Measurements from ENCODE around the gene PPP1R2C.

Gene PPP1R2C

DNA sequence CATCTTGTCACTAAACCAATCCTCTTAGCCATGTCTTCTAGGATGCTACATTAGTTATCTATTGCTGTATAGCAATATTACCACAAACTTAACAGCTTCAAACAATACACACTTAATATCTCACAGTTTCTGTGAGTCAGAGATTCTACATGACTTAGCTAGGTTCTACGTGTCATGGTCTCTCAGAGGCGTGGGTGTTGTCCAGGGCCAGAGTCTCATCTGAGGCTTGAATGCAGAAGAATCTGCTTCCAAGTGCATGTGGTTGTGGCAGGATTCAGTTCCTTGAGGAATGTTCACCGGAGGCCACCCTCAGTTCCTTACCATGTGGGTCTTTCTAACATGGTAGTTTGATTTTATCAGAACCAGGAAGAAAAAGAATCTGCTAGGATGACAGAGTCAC, 26.4 kb downstream of the PPP1R2C start:
- H3K4me3 Mint-ChIP-seq, result no peak overlapping the region
- peaks cover 20% of the 10 kb centered on the region for H3K36me3 Mint-ChIP-seq (ENCODE audit: low read depth)
- no peak for DNase-seq
- peaks cover 31% of the 10 kb centered on the region for H3K9me3 Mint-ChIP-seq
- no peak overlapping the region for H3K27ac Mint-ChIP-seq
- TF ChIP-seq, protein P1, sequence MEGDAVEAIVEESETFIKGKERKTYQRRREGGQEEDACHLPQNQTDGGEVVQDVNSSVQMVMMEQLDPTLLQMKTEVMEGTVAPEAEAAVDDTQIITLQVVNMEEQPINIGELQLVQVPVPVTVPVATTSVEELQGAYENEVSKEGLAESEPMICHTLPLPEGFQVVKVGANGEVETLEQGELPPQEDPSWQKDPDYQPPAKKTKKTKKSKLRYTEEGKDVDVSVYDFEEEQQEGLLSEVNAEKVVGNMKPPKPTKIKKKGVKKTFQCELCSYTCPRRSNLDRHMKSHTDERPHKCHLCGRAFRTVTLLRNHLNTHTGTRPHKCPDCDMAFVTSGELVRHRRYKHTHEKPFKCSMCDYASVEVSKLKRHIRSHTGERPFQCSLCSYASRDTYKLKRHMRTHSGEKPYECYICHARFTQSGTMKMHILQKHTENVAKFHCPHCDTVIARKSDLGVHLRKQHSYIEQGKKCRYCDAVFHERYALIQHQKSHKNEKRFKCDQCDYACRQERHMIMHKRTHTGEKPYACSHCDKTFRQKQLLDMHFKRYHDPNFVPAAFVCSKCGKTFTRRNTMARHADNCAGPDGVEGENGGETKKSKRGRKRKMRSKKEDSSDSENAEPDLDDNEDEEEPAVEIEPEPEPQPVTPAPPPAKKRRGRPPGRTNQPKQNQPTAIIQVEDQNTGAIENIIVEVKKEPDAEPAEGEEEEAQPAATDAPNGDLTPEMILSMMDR (IDR thresholded peaks at IDR 0.05), result no peak
- H3K4me1 Mint-ChIP-seq, result peaks cover 63% of the 10 kb centered on the region
- peaks cover 3% of the 10 kb centered on the region for H3K27me3 Mint-ChIP-seq (ENCODE audit: low read depth, poor library complexity)

DNA sequence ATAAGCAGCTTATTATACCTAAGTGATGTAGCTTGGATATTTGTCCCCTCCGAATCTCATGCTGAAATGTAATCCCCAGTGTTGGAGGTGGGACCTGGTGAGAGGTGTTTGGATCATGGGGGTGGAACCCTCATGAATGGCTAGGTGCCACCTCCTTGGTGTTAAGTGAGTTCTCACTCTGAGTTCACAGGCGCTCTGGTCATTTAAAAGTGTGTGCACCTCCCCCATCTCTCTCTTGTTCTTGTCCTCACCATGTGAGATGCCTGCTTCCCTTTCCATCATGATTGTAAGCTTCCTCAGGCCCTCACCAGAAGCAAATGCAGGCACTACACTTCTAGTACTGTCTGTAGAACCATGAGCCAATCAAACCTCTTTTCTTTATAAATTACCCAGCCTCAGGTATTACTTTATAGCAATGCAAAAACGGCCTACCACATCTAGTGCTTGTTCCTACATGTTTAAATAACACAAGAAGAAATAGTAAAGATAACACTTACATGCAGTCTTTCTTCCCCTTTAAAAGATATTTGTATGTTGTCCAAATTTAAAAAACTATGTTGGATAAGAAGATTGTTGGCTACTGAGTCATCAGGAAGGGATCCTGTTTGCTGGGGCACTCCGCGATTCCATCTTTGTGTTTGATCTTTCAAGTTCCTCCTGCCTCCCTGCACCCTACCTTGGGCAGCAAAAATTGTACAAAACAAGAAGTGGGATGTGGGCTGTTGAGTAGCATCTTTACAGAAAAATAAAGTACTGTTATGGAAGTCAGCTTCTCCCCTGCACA, 29.7 kb downstream of the PPP1R2C start:
- DNase-seq, result no peak
- TF ChIP-seq, protein P1 (IDR thresholded peaks at IDR 0.05), result no peak
- Mint-ChIP-seq H3K9me3 (peaks cover 24% of the 10 kb centered on the region), H3K27ac (no peak overlapping the region), H3K27me3 (ENCODE audit: low read depth, poor library complexity) (peaks cover 3% of the 10 kb centered on the region), H3K4me1 (peaks cover 34% of the 10 kb centered on the region), H3K4me3 (no peak overlapping the region), H3K36me3 (ENCODE audit: low read depth) (peaks cover 13% of the 10 kb centered on the region)

DNA sequence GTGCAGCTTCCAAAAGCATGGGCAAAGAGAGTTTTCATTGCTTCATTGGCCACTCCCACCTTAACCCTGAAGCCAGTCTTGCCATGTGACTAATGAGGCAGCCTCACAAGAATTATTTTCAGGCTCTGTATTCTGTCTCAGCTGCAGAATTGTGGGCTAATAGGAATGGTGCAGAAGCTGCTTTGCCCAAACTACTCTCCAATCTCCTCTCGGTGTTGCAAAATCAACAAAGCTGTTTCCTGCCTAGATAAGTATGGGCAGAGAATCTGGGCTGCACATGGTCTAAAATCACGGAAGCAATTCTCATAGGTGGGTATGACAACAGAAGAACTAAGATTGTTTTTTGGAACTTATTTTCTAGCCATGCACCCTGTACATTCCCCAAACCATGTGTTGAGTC, 31.4 kb downstream of the PPP1R2C start:
- peaks cover 18% of the 10 kb centered on the region for H3K4me1 Mint-ChIP-seq
- H3K36me3 Mint-ChIP-seq (ENCODE audit: low read depth), result peaks cover 7% of the 10 kb centered on the region
- no peak overlapping the region for H3K27ac Mint-ChIP-seq
- no peak for DNase-seq
- peaks cover 3% of the 10 kb centered on the region for H3K27me3 Mint-ChIP-seq (ENCODE audit: low read depth, poor library complexity)
- TF ChIP-seq, protein P1 (IDR thresholded peaks at IDR 0.05), result no peak
- H3K4me3 Mint-ChIP-seq, result no peak overlapping the region
- H3K9me3 Mint-ChIP-seq, result peaks cover 13% of the 10 kb centered on the region

DNA sequence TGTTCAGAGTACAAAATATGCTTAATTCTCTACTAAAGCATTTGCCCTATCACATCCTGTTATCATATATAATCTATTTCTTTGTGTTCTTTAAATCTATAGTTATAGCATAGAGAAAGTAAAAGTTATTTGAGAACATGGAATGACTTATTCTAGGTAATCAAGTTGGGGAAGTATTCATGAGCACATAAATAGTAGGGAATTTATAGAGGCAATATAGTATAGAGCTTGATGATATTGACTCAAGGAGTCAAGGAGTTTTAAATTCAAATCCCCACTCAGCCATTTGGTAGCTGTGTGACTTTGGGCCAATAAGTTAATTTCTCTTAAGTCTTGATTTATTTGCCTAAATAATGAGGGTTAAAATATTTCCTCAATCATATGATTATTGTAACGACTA, 37.5 kb downstream of the PPP1R2C start:
- H3K4me3 Mint-ChIP-seq, result no peak overlapping the region
- no peaks in the 10 kb centered on the region for H3K4me1 Mint-ChIP-seq
- DNase-seq, result no peak
- TF ChIP-seq, protein P1 (IDR thresholded peaks at IDR 0.05), result no peak
- no peaks in the 10 kb centered on the region for H3K9me3 Mint-ChIP-seq
- H3K27me3 Mint-ChIP-seq (ENCODE audit: low read depth, poor library complexity), result no peaks in the 10 kb centered on the region
- no peak overlapping the region for H3K27ac Mint-ChIP-seq
- no peaks in the 10 kb centered on the region for H3K36me3 Mint-ChIP-seq (ENCODE audit: low read depth)

DNA sequence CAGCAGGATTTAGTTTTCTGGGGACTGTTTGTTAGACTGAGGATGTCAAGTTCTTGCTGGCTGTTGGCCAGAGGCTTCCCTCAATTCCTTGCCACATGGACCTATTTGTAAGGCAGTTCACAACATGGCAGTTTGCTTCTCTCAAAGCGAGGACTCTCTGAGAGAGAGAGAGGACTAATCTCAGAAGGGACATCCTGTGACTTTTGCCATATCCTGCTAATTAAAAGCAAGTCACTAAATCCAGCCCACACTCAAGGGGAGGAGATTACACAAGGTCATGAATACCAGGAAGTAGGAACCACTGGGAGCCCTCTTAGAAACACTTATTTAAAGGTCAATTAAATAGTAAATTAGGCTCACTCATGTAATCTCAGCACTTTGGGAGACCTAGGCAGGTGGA, 38.2 kb downstream of the PPP1R2C start:
- TF ChIP-seq, protein P1 (IDR thresholded peaks at IDR 0.05), result no peak
- no peak overlapping the region for H3K4me3 Mint-ChIP-seq

DNA sequence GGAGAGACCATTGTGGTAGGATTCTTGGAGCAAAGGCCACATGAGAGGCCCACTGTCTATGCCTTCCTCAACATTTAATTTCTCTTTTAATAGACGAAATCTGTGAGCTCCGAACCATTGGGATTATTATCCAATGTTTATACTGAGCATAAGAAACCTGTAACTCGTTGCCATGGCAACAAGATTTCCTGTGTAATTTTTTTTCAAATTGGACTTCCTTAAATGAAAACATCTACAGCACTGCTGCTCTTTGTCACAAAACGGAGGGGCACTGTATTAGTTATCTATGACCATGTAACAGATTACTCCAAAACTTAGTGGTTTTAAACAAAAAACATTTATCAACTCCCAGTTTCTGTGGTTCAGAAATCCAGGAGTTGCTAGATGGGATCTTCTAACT, 38.7 kb downstream of the PPP1R2C start:
- H3K27ac Mint-ChIP-seq, result no peak overlapping the region
- no peaks in the 10 kb centered on the region for H3K36me3 Mint-ChIP-seq (ENCODE audit: low read depth)
- TF ChIP-seq, protein P1 (IDR thresholded peaks at IDR 0.05), result no peak
- H3K4me1 Mint-ChIP-seq, result no peaks in the 10 kb centered on the region
- H3K9me3 Mint-ChIP-seq, result no peaks in the 10 kb centered on the region
- H3K4me3 Mint-ChIP-seq, result no peak overlapping the region
- no peak for DNase-seq
- H3K27me3 Mint-ChIP-seq (ENCODE audit: low read depth, poor library complexity), result no peaks in the 10 kb centered on the region

More for the DNA sequence above, 38.2 kb downstream of the PPP1R2C start:
- H3K27me3 Mint-ChIP-seq (ENCODE audit: low read depth, poor library complexity), result no peaks in the 10 kb centered on the region
- H3K27ac Mint-ChIP-seq, result no peak overlapping the region
- H3K9me3 Mint-ChIP-seq, result no peaks in the 10 kb centered on the region
- DNase-seq, result no peak
- no peaks in the 10 kb centered on the region for H3K4me1 Mint-ChIP-seq
- H3K36me3 Mint-ChIP-seq (ENCODE audit: low read depth), result no peaks in the 10 kb centered on the region

Measured in nephron progenitor cell (in vitro differentiated cells).